ENCODE results near the gene PIGQ. TPM values are rescaled to one million over a fixed set of nuclear protein-coding genes. Genes with fewer than 3 reads are reported as not detected.

Gene PIGQ
- total and polyA plus RNA-seq, 2 experiments from 2014 or later = 30.2 to 62.3 TPM

DNA sequence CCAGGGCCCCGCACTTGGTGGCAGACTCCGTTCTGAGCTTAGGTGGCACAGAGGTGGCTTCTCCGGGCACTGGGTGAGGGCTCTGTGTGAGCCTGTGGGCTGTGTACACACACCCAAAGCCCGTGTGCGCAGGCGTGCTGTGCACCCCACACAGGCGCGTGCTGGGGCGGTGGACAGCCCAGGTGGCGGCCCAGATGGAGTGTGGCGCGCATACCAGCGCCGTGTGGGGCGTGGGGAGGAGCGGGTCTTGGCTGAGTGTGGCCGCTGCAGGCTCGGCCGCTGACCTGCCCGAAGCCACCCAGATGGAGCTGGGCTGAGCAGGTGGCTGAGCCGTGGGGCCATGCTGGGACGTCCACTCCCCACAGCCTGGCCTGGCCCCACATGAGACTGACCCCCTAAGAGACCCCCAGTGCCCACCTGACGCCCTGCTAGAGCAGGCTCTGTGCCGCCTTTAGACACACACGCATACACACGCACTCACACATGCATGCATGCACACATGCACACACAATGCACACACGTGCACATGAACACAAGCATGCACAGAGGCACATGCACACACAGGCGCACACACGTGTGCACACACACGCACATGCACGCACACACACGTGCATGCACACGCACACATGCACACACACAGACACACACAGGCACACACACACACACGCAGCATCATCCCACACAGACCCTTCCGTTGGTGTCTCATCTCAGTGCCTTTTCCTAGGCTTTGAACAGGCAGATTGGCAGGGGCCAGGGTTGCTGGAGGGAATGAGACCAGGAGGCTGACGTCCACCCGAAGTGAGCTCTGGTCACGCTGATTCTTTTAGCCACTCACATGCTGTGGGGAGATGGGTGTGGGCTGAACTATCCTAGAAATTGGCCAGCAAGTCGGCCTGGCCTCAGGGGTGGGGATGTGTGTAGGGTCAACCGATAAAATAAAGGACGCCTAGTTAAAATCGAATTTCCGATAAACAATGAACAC lies 7.5 kb upstream of the PIGQ start:
- no peaks in the 10 kb centered on the region for H3K36me3 ChIP-seq (ENCODE audit: insufficient read depth)
- Mint-ChIP-seq H3K27me3 (ENCODE audit: insufficient read depth, low read depth, poor library complexity) (peaks cover 14% of the 10 kb centered on the region), H3K4me1 (no peaks in the 10 kb centered on the region), H3K27ac (no peak overlapping the region), H3K36me3 (ENCODE audit: low read depth) (no peaks in the 10 kb centered on the region), H3K9me3 (no peaks in the 10 kb centered on the region), H3K4me3 (no peak overlapping the region)
- no peak overlapping the region for H3K4me3 ChIP-seq
- H3F3A ChIP-seq (replicated peaks; ENCODE audit: low read depth) = 0 out of 2 replicates have a peak, but pooled peaks cover 2% of the 10 kb centered on the region
- ATAC-seq (no peak), DNase-seq (ENCODE audit: low spot score) (no peak)
- no peaks in the 10 kb centered on the region for H4K20me1 ChIP-seq (replicated peaks; ENCODE audit: insufficient read depth)
- TF ChIP-seq JUNB (IDR thresholded peaks at IDR 0.05; ENCODE audit: unreplicated experiment) (no peak), EZH2 (IDR thresholded peaks at IDR 0.05; ENCODE audit: low read depth, unreplicated experiment) (no peak), CTCF (conservative IDR thresholded peaks at IDR 0.05; ENCODE audit: low read depth in 2 of 2) (no peak), ETS1 (IDR thresholded peaks at IDR 0.05) (no peak), POLR2AphosphoS5 (IDR thresholded peaks at IDR 0.05; ENCODE audit: low read depth) (no peak), CREB1 (CRISPR knock-in tag; IDR thresholded peaks at IDR 0.05; ENCODE audit: low read depth) (no peak), NANOG (IDR thresholded peaks at IDR 0.05; ENCODE audit: borderline replicate concordance) (no peak), EZH2phosphoT487 (IDR thresholded peaks at IDR 0.05; ENCODE audit: unreplicated experiment) (no peak), STAT1 (IDR thresholded peaks at IDR 0.05; ENCODE audit: unreplicated experiment) (no peak), ZNF331 (CRISPR knock-in tag; IDR thresholded peaks at IDR 0.05; ENCODE audit: low read depth) (no peak), ZNF114 (CRISPR knock-in tag; IDR thresholded peaks at IDR 0.05) (no peak)
- TF ChIP-seq, protein P1, sequence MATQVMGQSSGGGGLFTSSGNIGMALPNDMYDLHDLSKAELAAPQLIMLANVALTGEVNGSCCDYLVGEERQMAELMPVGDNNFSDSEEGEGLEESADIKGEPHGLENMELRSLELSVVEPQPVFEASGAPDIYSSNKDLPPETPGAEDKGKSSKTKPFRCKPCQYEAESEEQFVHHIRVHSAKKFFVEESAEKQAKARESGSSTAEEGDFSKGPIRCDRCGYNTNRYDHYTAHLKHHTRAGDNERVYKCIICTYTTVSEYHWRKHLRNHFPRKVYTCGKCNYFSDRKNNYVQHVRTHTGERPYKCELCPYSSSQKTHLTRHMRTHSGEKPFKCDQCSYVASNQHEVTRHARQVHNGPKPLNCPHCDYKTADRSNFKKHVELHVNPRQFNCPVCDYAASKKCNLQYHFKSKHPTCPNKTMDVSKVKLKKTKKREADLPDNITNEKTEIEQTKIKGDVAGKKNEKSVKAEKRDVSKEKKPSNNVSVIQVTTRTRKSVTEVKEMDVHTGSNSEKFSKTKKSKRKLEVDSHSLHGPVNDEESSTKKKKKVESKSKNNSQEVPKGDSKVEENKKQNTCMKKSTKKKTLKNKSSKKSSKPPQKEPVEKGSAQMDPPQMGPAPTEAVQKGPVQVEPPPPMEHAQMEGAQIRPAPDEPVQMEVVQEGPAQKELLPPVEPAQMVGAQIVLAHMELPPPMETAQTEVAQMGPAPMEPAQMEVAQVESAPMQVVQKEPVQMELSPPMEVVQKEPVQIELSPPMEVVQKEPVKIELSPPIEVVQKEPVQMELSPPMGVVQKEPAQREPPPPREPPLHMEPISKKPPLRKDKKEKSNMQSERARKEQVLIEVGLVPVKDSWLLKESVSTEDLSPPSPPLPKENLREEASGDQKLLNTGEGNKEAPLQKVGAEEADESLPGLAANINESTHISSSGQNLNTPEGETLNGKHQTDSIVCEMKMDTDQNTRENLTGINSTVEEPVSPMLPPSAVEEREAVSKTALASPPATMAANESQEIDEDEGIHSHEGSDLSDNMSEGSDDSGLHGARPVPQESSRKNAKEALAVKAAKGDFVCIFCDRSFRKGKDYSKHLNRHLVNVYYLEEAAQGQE (IDR thresholded peaks at IDR 0.05; ENCODE audit: unreplicated experiment) = no peak
- TF ChIP-seq, protein P2, sequence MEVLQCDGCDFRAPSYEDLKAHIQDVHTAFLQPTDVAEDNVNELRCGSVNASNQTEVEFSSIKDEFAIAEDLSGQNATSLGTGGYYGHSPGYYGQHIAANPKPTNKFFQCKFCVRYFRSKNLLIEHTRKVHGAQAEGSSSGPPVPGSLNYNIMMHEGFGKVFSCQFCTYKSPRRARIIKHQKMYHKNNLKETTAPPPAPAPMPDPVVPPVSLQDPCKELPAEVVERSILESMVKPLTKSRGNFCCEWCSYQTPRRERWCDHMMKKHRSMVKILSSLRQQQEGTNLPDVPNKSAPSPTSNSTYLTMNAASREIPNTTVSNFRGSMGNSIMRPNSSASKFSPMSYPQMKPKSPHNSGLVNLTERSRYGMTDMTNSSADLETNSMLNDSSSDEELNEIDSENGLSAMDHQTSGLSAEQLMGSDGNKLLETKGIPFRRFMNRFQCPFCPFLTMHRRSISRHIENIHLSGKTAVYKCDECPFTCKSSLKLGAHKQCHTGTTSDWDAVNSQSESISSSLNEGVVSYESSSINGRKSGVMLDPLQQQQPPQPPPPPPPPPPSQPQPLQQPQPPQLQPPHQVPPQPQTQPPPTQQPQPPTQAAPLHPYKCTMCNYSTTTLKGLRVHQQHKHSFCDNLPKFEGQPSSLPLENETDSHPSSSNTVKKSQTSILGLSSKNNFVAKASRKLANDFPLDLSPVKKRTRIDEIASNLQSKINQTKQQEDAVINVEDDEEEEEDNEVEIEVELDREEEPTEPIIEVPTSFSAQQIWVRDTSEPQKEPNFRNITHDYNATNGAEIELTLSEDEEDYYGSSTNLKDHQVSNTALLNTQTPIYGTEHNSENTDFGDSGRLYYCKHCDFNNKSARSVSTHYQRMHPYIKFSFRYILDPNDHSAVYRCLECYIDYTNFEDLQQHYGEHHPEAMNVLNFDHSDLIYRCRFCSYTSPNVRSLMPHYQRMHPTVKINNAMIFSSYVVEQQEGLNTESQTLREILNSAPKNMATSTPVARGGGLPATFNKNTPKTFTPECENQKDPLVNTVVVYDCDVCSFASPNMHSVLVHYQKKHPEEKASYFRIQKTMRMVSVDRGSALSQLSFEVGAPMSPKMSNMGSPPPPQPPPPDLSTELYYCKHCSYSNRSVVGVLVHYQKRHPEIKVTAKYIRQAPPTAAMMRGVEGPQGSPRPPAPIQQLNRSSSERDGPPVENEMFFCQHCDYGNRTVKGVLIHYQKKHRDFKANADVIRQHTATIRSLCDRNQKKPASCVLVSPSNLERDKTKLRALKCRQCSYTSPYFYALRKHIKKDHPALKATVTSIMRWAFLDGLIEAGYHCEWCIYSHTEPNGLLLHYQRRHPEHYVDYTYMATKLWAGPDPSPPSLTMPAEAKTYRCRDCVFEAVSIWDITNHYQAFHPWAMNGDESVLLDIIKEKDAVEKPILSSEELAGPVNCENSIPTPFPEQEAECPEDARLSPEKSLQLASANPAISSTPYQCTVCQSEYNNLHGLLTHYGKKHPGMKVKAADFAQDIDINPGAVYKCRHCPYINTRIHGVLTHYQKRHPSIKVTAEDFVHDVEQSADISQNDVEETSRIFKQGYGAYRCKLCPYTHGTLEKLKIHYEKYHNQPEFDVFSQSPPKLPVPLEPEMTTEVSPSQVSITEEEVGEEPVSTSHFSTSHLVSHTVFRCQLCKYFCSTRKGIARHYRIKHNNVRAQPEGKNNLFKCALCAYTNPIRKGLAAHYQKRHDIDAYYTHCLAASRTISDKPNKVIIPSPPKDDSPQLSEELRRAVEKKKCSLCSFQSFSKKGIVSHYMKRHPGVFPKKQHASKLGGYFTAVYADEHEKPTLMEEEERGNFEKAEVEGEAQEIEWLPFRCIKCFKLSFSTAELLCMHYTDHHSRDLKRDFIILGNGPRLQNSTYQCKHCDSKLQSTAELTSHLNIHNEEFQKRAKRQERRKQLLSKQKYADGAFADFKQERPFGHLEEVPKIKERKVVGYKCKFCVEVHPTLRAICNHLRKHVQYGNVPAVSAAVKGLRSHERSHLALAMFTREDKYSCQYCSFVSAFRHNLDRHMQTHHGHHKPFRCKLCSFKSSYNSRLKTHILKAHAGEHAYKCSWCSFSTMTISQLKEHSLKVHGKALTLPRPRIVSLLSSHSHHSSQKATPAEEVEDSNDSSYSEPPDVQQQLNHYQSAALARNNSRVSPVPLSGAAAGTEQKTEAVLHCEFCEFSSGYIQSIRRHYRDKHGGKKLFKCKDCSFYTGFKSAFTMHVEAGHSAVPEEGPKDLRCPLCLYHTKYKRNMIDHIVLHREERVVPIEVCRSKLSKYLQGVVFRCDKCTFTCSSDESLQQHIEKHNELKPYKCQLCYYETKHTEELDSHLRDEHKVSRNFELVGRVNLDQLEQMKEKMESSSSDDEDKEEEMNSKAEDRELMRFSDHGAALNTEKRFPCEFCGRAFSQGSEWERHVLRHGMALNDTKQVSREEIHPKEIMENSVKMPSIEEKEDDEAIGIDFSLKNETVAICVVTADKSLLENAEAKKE (CRISPR knock-in tag; IDR thresholded peaks at IDR 0.05) = no peak
- no peak overlapping the region for H2AFZ ChIP-seq
- H3K4me1 ChIP-seq (ENCODE audit: insufficient read depth) = peaks cover 10% of the 10 kb centered on the region; the same call in 1 of the 2 replicates
- H3K79me2 ChIP-seq (replicated peaks; ENCODE audit: insufficient read depth) = no peaks in the 10 kb centered on the region
- peaks cover 34% of the 10 kb centered on the region for H3K27me3 ChIP-seq (ENCODE audit: insufficient read depth)
- H3K4me2 ChIP-seq = no peak overlapping the region
- no peaks in the 10 kb centered on the region for H3K9me2 ChIP-seq (ENCODE audit: insufficient read depth)
- H3K27ac ChIP-seq (ENCODE audit: low read depth) = no peak overlapping the region

Measured in GM23338 (cell line).